Colonic mucosa (tissue), 4 donors: ENCODE results near the gene LYPD4. TPM values are rescaled to one million over a fixed set of nuclear protein-coding genes. Genes with fewer than 3 reads are reported as not detected.

Experiments used
- DNase-seq: peaks from one replicate; pipeline ENCODE4 v3.0.0-alpha.2; 2020
- H3K27ac ChIP-seq: fragments of 200-600 bp; one replicate; pipeline ENCODE4 v1.8.0; 2021
- H3K27me3 ChIP-seq: fragments of 200-600 bp; one replicate; pipeline ENCODE4 v1.8.0; 2021
- H3K36me3 ChIP-seq: fragments of 200-600 bp; one replicate; pipeline ENCODE4 v1.8.0; 2021
- H3K4me1 ChIP-seq: fragments of 200-600 bp; one replicate; pipeline ENCODE4 v1.8.0; 2021; ENCODE audit warnings: mild to moderate bottlenecking
- H3K4me3 ChIP-seq: fragments of 200-600 bp; one replicate; pipeline ENCODE4 v1.8.0; 2021
- H3K9ac ChIP-seq, 2 donors: one replicate each; pipeline ENCODE4 v1.7.0; 2013; ENCODE audit warnings: control low read depth in 2 of 2, low read depth in 2 of 2, low read length in 2 of 2
- H3K9me3 ChIP-seq: fragments of 200-600 bp; one replicate; pipeline ENCODE4 v1.8.0; 2021
- CTCF ChIP-seq: fragments of 200-600 bp; IDR thresholded peaks from one replicate; pipeline ENCODE4 v1.8.0; 2022; ENCODE audit warnings: antibody characterized with exemption, mild to moderate bottlenecking
- intact Hi-C: fragments of 100-400 bp; cut with DNase I; formaldehyde crosslinking; loops from one replicate; pipeline ENCODE4 v1.14.1; 2022
- total RNA-seq, 2 donors: library from RNA; stranded (reverse); fragmentation: NEBNext Ultra II Directional in 1 of 2; extraction: Animal tissue kit (Norgen Biotek cat#: 25700) in 1 of 2; gene quantifications; one replicate each; pipeline ENCODE4 v1.2.1, GENCODE V29; 2021
- donor health status: healthy.
- donor health status: DM: no; HTN: no; CAD: no.
- donor health status: DM: no; HTN: no; CAD: no.

The LYPD4 gene
- total RNA-seq, 2 donors from 2014 or later = not detected

GRCh38 chr19:41845051-41845590 is 638 bp upstream of the LYPD4 start:
- H3K27me3 ChIP-seq = no peaks in the 10 kb centered on the region
- intact Hi-C loops = no loop called here
- H3K4me3 ChIP-seq = no peak overlapping the region
- H3K27ac ChIP-seq = no peak overlapping the region
- no peaks in the 10 kb centered on the region for H3K9me3 ChIP-seq
- H3K4me1 ChIP-seq = no peaks in the 10 kb centered on the region
- no peak for TF ChIP-seq CTCF
- DNase-seq = no peak
- no peak overlapping the region for H3K9ac ChIP-seq
- H3K36me3 ChIP-seq = no peaks in the 10 kb centered on the region

- Histone ChIP-seq H3K9ac (no peak within 1 kb of the TSS), H3K9me3 (no peaks in the 10 kb centered on the region), H3K36me3 (no peaks in the 10 kb centered on the region), H3K27ac (no peak within 1 kb of the TSS), H3K4me3 (no peak within 1 kb of the TSS), H3K4me1 (no peaks in the 10 kb centered on the region), H3K27me3 (no peaks in the 10 kb centered on the region)
- intact Hi-C loops = no loop called here
- DNase-seq = no peak
- no peak for TF ChIP-seq CTCF
Observed at GRCh38 chr19:41845001-41845050, 343 bp upstream of the LYPD4 start, which contains the start of gene DMRTC2. Gene DMRTC2 (plus strand): TSS chr19:41845042. CDS start chr19:41847429, 2,387 bp downstream.

- no peak for TF ChIP-seq CTCF
Observed at GRCh38 chr19:41843371-41843770, 1.1 kb downstream of the LYPD4 start.

GRCh38 chr19:41839211-41839610 is 5.3 kb downstream of the LYPD4 start:
- Histone ChIP-seq H3K4me3 (no peak overlapping the region), H3K9me3 (no peaks in the 10 kb centered on the region), H3K4me1 (no peaks in the 10 kb centered on the region), H3K27ac (no peak overlapping the region), H3K9ac (no peak overlapping the region), H3K36me3 (no peaks in the 10 kb centered on the region), H3K27me3 (no peaks in the 10 kb centered on the region)
- no peak for TF ChIP-seq CTCF
- DNase-seq = no peak
- intact Hi-C loops = no loop called here

More at GRCh38 chr19:41843371-41843770, 1.1 kb downstream of the LYPD4 start:
- Histone ChIP-seq H3K9me3 (no peaks in the 10 kb centered on the region), H3K9ac (no peak overlapping the region), H3K36me3 (no peaks in the 10 kb centered on the region), H3K27ac (no peak overlapping the region), H3K27me3 (no peaks in the 10 kb centered on the region), H3K4me1 (no peaks in the 10 kb centered on the region), H3K4me3 (no peak overlapping the region)
- no peak for DNase-seq
- intact Hi-C loops = no loop called here

GRCh38 chr19:41837981-41838708 is 6.3 kb downstream of the LYPD4 start:
- DNase-seq = no peak
- no peaks in the 10 kb centered on the region for H3K36me3 ChIP-seq
- H3K9ac ChIP-seq = no peak overlapping the region
- intact Hi-C loops = no loop called here
- TF ChIP-seq CTCF = no peak
- H3K27me3 ChIP-seq = no peaks in the 10 kb centered on the region
- H3K4me3 ChIP-seq = no peak overlapping the region
- H3K9me3 ChIP-seq = no peaks in the 10 kb centered on the region
- no peak overlapping the region for H3K27ac ChIP-seq
- no peaks in the 10 kb centered on the region for H3K4me1 ChIP-seq
